A549 (cell line): Measurements from ENCODE around the gene CYP2C19.

ENCODE experiments used
- CBX8 ChIP-seq: fragments of 200-600 bp; sonication (generic); IDR thresholded peaks from 2 replicates; pipeline ENCODE4 v1.6.1; 2016
- EP300 ChIP-seq, 2 experiments: fragments of >200 bp; sonication (Bioruptor Twin); formaldehyde crosslinking; IDR thresholded peaks; 2 replicates in 1 of 2; 3 replicates in 1 of 2; pipeline ENCODE4 v1.6.1; 2016 to 2017
- ESRRA ChIP-seq: fragments of 150-350 bp; IDR thresholded peaks from 2 replicates; pipeline ENCODE4 v1.6.1; 2014; ENCODE audit warnings: mild to moderate bottlenecking, low read length, borderline replicate concordance
- POLR2A ChIP-seq: IDR thresholded peaks from 2 replicates; pipeline ENCODE4 v1.6.1; 2012; ENCODE audit warnings: mild to moderate bottlenecking, low read length
- RCOR1 ChIP-seq: fragments of 150-350 bp; IDR thresholded peaks from 2 replicates; pipeline ENCODE4 v1.6.1; 2014; ENCODE audit warnings: antibody characterized with exemption, low read length, low read depth
- RNF2 ChIP-seq: fragments of 200-600 bp; sonication (generic); IDR thresholded peaks from 2 replicates; pipeline ENCODE4 v1.6.1; 2016; ENCODE audit warnings: low read depth, mild to moderate bottlenecking, antibody characterized with exemption, moderate library complexity, borderline replicate concordance
- TF ChIP-seq, protein P1 (sequence below): fragments of >200 bp; sonication (Bioruptor Twin); formaldehyde crosslinking; IDR thresholded peaks from 3 replicates; pipeline ENCODE4 v1.5.1; 2016
- TF ChIP-seq, protein P2 (sequence below): fragments of >200 bp; sonication (Bioruptor Twin); formaldehyde crosslinking; IDR thresholded peaks from 2 replicates; pipeline ENCODE4 v1.6.1; 2016

GRCh38 chr10:94850766-94851165 lies 88.3 kb downstream of the CYP2C19 start:
- TF ChIP-seq, protein P1, sequence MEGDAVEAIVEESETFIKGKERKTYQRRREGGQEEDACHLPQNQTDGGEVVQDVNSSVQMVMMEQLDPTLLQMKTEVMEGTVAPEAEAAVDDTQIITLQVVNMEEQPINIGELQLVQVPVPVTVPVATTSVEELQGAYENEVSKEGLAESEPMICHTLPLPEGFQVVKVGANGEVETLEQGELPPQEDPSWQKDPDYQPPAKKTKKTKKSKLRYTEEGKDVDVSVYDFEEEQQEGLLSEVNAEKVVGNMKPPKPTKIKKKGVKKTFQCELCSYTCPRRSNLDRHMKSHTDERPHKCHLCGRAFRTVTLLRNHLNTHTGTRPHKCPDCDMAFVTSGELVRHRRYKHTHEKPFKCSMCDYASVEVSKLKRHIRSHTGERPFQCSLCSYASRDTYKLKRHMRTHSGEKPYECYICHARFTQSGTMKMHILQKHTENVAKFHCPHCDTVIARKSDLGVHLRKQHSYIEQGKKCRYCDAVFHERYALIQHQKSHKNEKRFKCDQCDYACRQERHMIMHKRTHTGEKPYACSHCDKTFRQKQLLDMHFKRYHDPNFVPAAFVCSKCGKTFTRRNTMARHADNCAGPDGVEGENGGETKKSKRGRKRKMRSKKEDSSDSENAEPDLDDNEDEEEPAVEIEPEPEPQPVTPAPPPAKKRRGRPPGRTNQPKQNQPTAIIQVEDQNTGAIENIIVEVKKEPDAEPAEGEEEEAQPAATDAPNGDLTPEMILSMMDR = no peak
- TF ChIP-seq RNF2 (no peak), CBX8 (no peak), POLR2A (no peak), ESRRA (no peak), RCOR1 (no peak), EP300 (IDR thresholded peaks at IDR 0.05) (no peak)
- TF ChIP-seq, protein P2, sequence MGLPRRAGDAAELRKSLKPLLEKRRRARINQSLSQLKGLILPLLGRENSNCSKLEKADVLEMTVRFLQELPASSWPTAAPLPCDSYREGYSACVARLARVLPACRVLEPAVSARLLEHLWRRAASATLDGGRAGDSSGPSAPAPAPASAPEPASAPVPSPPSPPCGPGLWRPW = no peak
